ENCODE measurements around the gene BIRC7.

Gene BIRC7

DNA sequence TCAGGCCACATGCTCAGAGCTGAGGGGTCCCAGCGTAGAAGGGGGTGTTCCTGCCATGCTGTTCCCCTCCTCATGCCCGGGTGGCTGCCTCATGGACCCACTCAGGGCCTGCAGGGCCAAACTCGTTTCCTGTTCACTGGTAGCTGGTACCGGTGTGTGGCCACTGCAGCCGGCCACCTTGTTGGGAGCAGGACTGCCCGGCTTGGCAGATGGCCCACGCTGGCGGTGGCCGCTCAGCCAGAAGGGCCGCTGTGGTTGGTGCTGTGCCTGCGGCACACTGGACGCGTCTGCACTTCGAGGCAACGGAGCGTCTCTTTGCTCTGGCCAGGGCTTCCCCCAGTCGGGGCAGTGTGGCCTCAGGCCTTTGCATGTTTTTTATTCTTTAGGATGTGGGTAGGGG, 47.2 kb downstream of the BIRC7 start:
- Histone ChIP-seq H3K27ac (no peak overlapping the region), H3K4me1 (ENCODE audit: control insufficient read depth in 1 of 2, insufficient read depth in 1 of 2, low read depth in 1 of 2, low read length in 1 of 2) (no peaks in the 10 kb centered on the region), H3K4me3 (ENCODE audit: low read depth in 1 of 2, low read length in 1 of 2) (no peak overlapping the region), H3K9me3 (no peaks in the 10 kb centered on the region), H3K27me3 (no peaks in the 10 kb centered on the region), H3K36me3 (peaks cover 98% of the 10 kb centered on the region)
- TF ChIP-seq, protein P1, sequence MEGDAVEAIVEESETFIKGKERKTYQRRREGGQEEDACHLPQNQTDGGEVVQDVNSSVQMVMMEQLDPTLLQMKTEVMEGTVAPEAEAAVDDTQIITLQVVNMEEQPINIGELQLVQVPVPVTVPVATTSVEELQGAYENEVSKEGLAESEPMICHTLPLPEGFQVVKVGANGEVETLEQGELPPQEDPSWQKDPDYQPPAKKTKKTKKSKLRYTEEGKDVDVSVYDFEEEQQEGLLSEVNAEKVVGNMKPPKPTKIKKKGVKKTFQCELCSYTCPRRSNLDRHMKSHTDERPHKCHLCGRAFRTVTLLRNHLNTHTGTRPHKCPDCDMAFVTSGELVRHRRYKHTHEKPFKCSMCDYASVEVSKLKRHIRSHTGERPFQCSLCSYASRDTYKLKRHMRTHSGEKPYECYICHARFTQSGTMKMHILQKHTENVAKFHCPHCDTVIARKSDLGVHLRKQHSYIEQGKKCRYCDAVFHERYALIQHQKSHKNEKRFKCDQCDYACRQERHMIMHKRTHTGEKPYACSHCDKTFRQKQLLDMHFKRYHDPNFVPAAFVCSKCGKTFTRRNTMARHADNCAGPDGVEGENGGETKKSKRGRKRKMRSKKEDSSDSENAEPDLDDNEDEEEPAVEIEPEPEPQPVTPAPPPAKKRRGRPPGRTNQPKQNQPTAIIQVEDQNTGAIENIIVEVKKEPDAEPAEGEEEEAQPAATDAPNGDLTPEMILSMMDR (IDR thresholded peaks at IDR 0.05): no peak

DNA sequence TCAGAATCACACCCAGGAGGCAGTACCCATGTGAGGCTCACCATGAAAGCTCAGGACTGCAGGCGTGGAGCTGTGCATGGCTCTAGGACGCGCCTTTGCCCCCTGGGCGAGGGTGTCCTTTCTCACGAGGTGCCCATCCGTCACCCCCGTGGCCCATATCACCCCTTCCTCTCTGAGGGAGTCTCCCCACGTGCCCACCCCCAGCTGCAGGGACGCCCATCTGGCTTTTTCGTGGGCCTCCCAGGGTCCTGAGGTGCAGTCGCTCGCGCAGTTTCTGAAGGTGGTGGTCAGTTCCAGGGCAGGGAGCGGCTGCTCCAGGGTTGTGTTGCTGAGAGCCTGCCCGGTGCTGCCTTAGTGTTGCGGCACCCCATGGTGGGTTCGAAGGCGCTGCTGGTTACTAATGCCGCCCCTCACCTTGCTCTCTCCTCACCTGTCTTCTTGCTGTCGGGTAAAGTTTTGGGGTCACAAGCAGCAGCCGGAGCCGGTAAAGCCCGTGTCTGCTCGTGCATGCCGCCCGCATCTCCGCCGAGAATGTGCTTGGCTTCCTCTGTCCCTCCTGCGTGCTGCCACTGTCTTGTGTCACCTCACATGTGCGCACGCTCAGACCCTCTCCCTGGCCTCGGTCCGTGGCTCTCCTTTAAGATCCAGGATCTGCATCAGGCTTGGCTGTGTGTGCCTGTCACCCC, 47.8 kb downstream of the BIRC7 start:
- Histone ChIP-seq H3K4me1 (ENCODE audit: control insufficient read depth in 1 of 2, insufficient read depth in 1 of 2, low read depth in 1 of 2, low read length in 1 of 2) (no peaks in the 10 kb centered on the region), H3K9me3 (no peaks in the 10 kb centered on the region), H3K27me3 (no peaks in the 10 kb centered on the region), H3K27ac (no peak overlapping the region), H3K36me3 (peaks cover 98% of the 10 kb centered on the region), H3K4me3 (ENCODE audit: low read depth in 1 of 2, low read length in 1 of 2) (no peak overlapping the region)
- TF ChIP-seq, protein P1 (IDR thresholded peaks at IDR 0.05): no peak

DNA sequence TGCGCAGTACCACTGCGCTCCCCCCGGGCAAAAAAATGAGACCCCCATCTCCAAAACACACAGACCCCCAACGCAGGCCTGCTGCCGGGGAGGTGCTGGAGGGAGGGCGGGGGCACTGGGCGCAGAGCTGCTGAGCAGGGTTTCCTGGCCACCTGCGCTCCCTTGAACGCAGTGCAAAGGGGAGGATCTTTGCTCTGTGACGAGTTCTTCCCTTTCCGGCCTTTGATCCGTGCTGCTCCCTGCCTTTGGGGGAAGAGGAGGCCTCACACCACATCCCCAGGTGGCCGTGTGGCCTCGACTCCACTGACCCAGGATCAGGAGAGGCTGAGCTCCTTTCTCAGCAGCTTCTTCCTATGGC, 48.4 kb downstream of the BIRC7 start:
- Histone ChIP-seq H3K9me3 (no peaks in the 10 kb centered on the region), H3K36me3 (peaks cover 98% of the 10 kb centered on the region), H3K4me3 (ENCODE audit: low read depth in 1 of 2, low read length in 1 of 2) (no peak overlapping the region), H3K27ac (no peak overlapping the region), H3K27me3 (no peaks in the 10 kb centered on the region), H3K4me1 (ENCODE audit: control insufficient read depth in 1 of 2, insufficient read depth in 1 of 2, low read depth in 1 of 2, low read length in 1 of 2) (no peaks in the 10 kb centered on the region)
- TF ChIP-seq, protein P1 (IDR thresholded peaks at IDR 0.05): no peak

DNA sequence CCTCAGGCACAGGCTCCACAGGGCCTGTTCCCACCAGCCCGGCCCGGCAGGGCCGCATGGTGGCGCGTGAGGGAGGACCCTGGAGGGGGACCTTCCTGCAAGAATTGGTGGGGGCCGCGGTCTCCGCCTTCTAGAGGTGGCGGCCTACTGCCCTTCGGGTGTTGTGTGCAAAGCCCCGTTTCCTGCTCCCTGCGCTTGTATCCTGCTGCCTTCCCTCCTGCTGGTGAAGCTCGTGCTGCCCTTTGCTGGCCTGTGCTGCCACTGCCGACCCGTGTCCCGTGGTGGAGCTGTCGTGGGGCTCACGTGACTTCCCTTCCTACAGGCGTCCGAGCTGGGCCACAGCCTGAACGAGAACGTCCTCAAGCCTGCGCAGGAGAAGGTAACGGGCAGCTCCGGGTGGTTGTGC, 48.8 kb downstream of the BIRC7 start:
- Histone ChIP-seq H3K27me3 (no peaks in the 10 kb centered on the region), H3K27ac (no peak overlapping the region), H3K4me1 (ENCODE audit: control insufficient read depth in 1 of 2, insufficient read depth in 1 of 2, low read depth in 1 of 2, low read length in 1 of 2) (no peaks in the 10 kb centered on the region), H3K36me3 (peaks cover 98% of the 10 kb centered on the region), H3K4me3 (ENCODE audit: low read depth in 1 of 2, low read length in 1 of 2) (no peak overlapping the region), H3K9me3 (no peaks in the 10 kb centered on the region)
- TF ChIP-seq, protein P1 (IDR thresholded peaks at IDR 0.05): no peak

DNA sequence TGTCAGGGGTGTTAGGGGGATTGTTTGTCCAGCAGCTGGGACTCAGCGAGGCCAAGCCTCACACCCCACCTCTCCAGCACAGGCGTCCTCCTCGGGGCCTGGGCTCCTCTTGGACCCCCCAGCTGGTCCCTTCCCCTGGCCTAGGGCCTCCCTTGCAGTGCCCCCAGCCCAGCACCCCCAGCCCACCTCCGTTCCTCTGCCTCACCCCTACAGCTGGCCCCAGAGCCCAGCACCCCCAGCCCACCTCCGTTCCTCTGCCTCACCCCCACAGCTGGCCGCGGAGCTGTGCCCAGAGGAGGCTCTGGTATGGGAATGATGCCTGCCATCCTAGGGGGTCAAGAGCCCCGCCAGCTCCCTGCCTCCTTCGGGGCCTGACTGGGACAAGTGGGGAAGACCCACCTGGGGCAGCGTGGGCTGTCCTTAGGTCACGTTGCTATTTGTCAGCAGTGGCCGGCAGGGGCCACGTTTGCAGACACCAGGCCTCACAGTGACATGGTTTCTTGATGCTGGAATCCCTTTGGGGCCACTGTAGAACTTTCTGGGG, 49.3 kb downstream of the BIRC7 start:
- Histone ChIP-seq H3K9me3 (no peaks in the 10 kb centered on the region), H3K27ac (no peak overlapping the region), H3K27me3 (no peaks in the 10 kb centered on the region), H3K36me3 (peaks cover 96% of the 10 kb centered on the region), H3K4me1 (ENCODE audit: control insufficient read depth in 1 of 2, insufficient read depth in 1 of 2, low read depth in 1 of 2, low read length in 1 of 2) (no peaks in the 10 kb centered on the region), H3K4me3 (ENCODE audit: low read depth in 1 of 2, low read length in 1 of 2) (no peak overlapping the region)
- TF ChIP-seq, protein P1 (IDR thresholded peaks at IDR 0.05): no peak

All from neutrophil (primary cell).